ENCODE data around the gene ENDOG.

DNA sequence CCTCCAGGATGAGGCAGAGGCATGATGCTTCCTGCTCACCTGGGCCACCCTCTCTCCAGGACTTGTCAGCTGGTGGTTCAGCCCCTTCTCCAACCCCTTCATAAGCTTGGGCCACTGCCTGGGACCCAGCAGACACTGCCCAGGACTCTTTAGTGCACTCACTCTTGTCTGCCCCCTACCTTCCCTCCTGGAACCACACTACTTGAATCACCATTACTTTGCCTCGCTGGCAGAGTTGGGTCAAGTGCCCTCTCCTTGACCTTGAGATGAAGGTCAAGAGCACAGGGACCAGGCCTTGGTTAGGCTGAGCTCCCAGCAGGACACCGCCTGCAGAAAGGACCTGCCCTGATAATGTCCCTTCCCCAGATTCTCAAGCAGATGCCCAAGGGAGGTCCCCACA, 8.5 kb upstream of the ENDOG start:
- TF ChIP-seq EZH2 (IDR thresholded peaks at IDR 0.05): no peak
- TF ChIP-seq POLR2AphosphoS5 (IDR thresholded peaks at IDR 0.05; ENCODE audit: borderline replicate concordance, low read depth, low read length): no peak
